Stimulated activated CD8-positive, alpha-beta memory T cell treated with anti-CD3 and anti-CD28 coated beads, Interleukin-4, amount 100 ng/mL, for 48 hours (primary cell): Measurements from ENCODE around the gene NKX1-1.

ENCODE experiments used
- DNase-seq: peaks from one replicate; pipeline ENCODE4 v3.0.0-alpha.2; 2020

NKX1-1 gene

GRCh38 chr4:1370321-1371124 lies 35.7 kb downstream of the NKX1-1 start:
- DNase-seq, result no peak

- DNase-seq, result no peak
These were observed 36.7 kb downstream of the NKX1-1 start for GRCh38 chr4:1369479-1370079.

- no peak for DNase-seq
These were observed 37.2 kb downstream of the NKX1-1 start for GRCh38 chr4:1369091-1369450.

GRCh38 chr4:1368421-1369090 lies 37.7 kb downstream of the NKX1-1 start:
- DNase-seq, result no peak

- DNase-seq, result no peak
These were observed 38.3 kb downstream of the NKX1-1 start for GRCh38 chr4:1367936-1368289.

- DNase-seq, result no peak
These were observed 38.9 kb downstream of the NKX1-1 start for GRCh38 chr4:1367230-1367935.

- DNase-seq, result no peak
These were observed 39.6 kb downstream of the NKX1-1 start for GRCh38 chr4:1366371-1367229.

GRCh38 chr4:1365271-1366178 lies 40.7 kb downstream of the NKX1-1 start:
- no peak for DNase-seq

GRCh38 chr4:1364748-1365147 lies 41.5 kb downstream of the NKX1-1 start:
- no peak for DNase-seq

- no peak for DNase-seq
These were observed 42.0 kb downstream of the NKX1-1 start for GRCh38 chr4:1364217-1364616.

- DNase-seq, result no peak
These were observed 42.7 kb downstream of the NKX1-1 start for GRCh38 chr4:1363513-1363912.

GRCh38 chr4:1362521-1362920 lies 43.7 kb downstream of the NKX1-1 start:
- no peak for DNase-seq

GRCh38 chr4:1362046-1362445 lies 44.2 kb downstream of the NKX1-1 start:
- no peak for DNase-seq

- DNase-seq, result no peak
These were observed 44.8 kb downstream of the NKX1-1 start for GRCh38 chr4:1361431-1361830.

- no peak for DNase-seq
These were observed 45.6 kb downstream of the NKX1-1 start for GRCh38 chr4:1360423-1361283.

GRCh38 chr4:1359976-1360375 lies 46.3 kb downstream of the NKX1-1 start:
- no peak for DNase-seq

GRCh38 chr4:1359144-1359501 lies 47.1 kb downstream of the NKX1-1 start:
- no peak for DNase-seq

- DNase-seq, result no peak
These were observed 47.7 kb downstream of the NKX1-1 start for GRCh38 chr4:1358421-1359143.

GRCh38 chr4:1357356-1358248 lies 48.6 kb downstream of the NKX1-1 start:
- no peak for DNase-seq
